Dendritic cell treated with granulocyte-macrophage colony-stimulating factor and Interleukin-4, amounts not matched to agents 40 ng/mL and 50 ng/mL, for 4 days (primary cell): ENCODE data around the gene PCDHB3.
"Not testable (repeated sequence)": the region's sequence is repeated elsewhere in the genome, so short reads cannot be mapped to it uniquely, and the experiment has no call there.

Source experiments
- H3K27ac Mint-ChIP-seq: one replicate; pipeline ENCODE4 v1.8.0; 2022; ENCODE audit warnings: mild to moderate bottlenecking, mixed read lengths
- H3K27me3 Mint-ChIP-seq: one replicate; pipeline ENCODE4 v1.8.0; 2022; ENCODE audit warnings: mild to moderate bottlenecking, mixed read lengths
- H3K36me3 Mint-ChIP-seq: one replicate; pipeline ENCODE4 v1.8.0; 2022; ENCODE audit warnings: low read depth, mixed read lengths
- H3K4me1 Mint-ChIP-seq: one replicate; pipeline ENCODE4 v1.8.0; 2022; ENCODE audit warnings: low read depth, mixed read lengths
- H3K4me3 Mint-ChIP-seq: one replicate; pipeline ENCODE4 v1.8.0; 2022; ENCODE audit warnings: mild to moderate bottlenecking, moderate library complexity, mixed read lengths
- H3K9me3 Mint-ChIP-seq: one replicate; pipeline ENCODE4 v1.8.0; 2022; ENCODE audit warnings: mixed read lengths
- intact Hi-C: fragments of 100-400 bp; cut with micrococcal nuclease; formaldehyde crosslinking; loops from one replicate; pipeline ENCODE4 v1.15.0; 2022

PCDHB3 gene

GRCh38 chr5:141100243-141100805 lies at the start of gene PCDHB3:
TSS of gene PCDHB3 (plus strand) at chr5:141100473. CDS start at chr5:141100650, 177 bp downstream.
- Mint-ChIP-seq H3K4me1 (no peaks in the 10 kb centered on the region), H3K9me3 (peaks cover 44% of the 10 kb centered on the region), H3K27ac (no peak within 1 kb of the TSS), H3K4me3 (no peak within 1 kb of the TSS), H3K27me3 (peaks cover 10% of the 10 kb centered on the region), H3K36me3 (no peaks in the 10 kb centered on the region)
- intact Hi-C loops, result no loop called here

GRCh38 chr5:141050622-141051520 lies 49.4 kb upstream of the PCDHB3 start, which contains the start of gene PCDHB1:
TSS of gene PCDHB1 (plus strand) at chr5:141051374. CDS start at chr5:141051471, 97 bp downstream.
- Mint-ChIP-seq H3K36me3 (no peaks in the 10 kb centered on the region), H3K4me3 (no peak within 1 kb of the TSS), H3K27me3 (peaks cover 18% of the 10 kb centered on the region), H3K4me1 (no peaks in the 10 kb centered on the region), H3K27ac (no peak within 1 kb of the TSS), H3K9me3 (peaks cover 53% of the 10 kb centered on the region)
- intact Hi-C loops, result no loop called here

DNA sequence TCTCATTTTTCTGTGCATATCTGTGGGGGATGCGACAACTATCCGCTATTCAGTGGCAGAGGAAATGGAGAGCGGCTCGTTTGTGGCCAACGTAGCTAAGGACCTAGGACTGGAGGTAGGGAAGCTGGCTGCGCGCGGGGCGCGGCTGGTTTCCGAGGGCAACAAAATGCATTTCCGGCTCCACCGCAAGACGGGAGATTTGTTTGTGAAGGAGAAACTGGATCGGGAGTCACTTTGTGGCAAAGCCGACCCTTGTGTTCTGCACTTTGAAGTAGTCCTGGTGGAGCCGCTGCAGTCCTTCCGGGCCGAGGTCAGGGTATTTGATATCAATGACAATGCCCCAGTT lies 48.8 kb upstream of the PCDHB3 start:
- intact Hi-C loops, result no loop called here
- H3K4me3 Mint-ChIP-seq, result no peak overlapping the region
- peaks cover 18% of the 10 kb centered on the region for H3K27me3 Mint-ChIP-seq
- H3K27ac Mint-ChIP-seq, result no peak overlapping the region
- no peaks in the 10 kb centered on the region for H3K36me3 Mint-ChIP-seq
- H3K9me3 Mint-ChIP-seq, result peaks cover 53% of the 10 kb centered on the region
- no peaks in the 10 kb centered on the region for H3K4me1 Mint-ChIP-seq

DNA sequence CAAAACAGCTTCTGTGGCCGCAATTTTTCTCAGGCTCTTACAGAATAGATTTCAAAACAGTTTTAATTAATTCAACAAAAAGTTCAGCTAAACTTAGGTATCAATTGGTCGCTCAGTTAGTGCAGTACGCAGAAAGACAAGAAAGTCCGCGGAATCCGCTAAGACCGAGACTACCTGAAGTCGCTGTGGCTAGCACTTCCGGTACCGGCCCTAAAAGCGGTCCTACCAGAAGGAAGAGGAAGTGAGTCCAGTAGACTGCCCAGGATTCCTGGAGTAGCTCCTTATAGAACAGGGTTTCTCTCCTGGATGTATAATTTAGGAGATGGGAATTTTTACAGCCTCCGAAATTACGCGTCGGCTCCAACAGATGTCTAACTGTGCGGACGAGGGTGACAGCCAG lies 22.4 kb upstream of the PCDHB3 start:
- no peaks in the 10 kb centered on the region for H3K36me3 Mint-ChIP-seq
- intact Hi-C loops, result no loop called here
- peaks cover 42% of the 10 kb centered on the region for H3K9me3 Mint-ChIP-seq
- H3K4me3 Mint-ChIP-seq, result no peak overlapping the region
- H3K4me1 Mint-ChIP-seq, result no peaks in the 10 kb centered on the region
- H3K27me3 Mint-ChIP-seq, result peaks cover 7% of the 10 kb centered on the region
- H3K27ac Mint-ChIP-seq, result no peak overlapping the region

DNA sequence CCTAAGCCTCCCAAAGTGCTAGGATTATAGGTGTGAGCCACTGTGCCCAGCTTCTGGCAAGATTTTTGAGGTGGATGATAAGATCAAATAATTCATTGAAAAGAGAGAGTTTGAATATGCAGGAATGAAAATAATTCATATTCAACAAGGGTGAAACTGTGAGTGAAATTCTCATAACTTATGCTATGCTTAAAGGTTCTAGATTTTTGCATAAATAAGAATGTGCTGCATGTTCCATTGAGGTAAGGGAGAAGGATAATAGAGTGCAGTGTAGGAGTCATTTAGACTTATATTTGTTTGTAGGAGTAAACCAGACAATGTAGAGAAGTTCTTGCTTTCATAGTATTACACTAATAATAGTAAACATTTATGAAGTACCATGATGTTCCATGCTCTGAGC lies 18.0 kb upstream of the PCDHB3 start:
- peaks cover 14% of the 10 kb centered on the region for H3K27me3 Mint-ChIP-seq
- intact Hi-C loops, result no loop called here
- peaks cover 46% of the 10 kb centered on the region for H3K9me3 Mint-ChIP-seq
- no peak overlapping the region for H3K27ac Mint-ChIP-seq
- no peak overlapping the region for H3K4me3 Mint-ChIP-seq
- H3K36me3 Mint-ChIP-seq, result no peaks in the 10 kb centered on the region
- no peaks in the 10 kb centered on the region for H3K4me1 Mint-ChIP-seq

DNA sequence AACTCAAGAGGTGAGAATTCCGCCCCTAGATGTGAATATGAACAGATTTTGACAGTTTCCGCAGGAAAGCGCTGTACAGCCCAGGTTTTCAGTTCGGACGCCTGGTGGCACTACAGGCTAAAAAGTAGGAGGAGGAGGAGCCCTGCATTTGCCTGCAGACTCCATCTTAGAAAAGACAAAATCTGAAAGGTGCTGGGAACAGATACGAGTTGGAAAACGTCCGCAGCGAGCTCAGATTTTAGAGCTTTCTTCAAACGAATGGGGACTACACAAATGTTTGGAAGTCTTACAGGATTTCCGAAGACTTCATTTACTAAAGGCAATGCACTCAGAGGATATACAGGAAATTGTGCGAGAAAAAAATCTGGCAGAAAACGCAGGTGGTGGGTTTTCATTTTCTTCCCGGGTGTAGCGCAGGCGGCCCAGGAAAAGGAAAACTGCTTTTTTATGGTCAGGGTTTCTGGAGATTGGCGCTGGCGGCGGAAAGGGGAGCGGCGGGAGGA lies 15.7 kb upstream of the PCDHB3 start:
- Mint-ChIP-seq H3K9me3 (peaks cover 38% of the 10 kb centered on the region), H3K4me1 (no peaks in the 10 kb centered on the region), H3K4me3 (no peak overlapping the region), H3K36me3 (no peaks in the 10 kb centered on the region), H3K27ac (no peak overlapping the region), H3K27me3 (peaks cover 10% of the 10 kb centered on the region)
- intact Hi-C loops, result no loop called here

DNA sequence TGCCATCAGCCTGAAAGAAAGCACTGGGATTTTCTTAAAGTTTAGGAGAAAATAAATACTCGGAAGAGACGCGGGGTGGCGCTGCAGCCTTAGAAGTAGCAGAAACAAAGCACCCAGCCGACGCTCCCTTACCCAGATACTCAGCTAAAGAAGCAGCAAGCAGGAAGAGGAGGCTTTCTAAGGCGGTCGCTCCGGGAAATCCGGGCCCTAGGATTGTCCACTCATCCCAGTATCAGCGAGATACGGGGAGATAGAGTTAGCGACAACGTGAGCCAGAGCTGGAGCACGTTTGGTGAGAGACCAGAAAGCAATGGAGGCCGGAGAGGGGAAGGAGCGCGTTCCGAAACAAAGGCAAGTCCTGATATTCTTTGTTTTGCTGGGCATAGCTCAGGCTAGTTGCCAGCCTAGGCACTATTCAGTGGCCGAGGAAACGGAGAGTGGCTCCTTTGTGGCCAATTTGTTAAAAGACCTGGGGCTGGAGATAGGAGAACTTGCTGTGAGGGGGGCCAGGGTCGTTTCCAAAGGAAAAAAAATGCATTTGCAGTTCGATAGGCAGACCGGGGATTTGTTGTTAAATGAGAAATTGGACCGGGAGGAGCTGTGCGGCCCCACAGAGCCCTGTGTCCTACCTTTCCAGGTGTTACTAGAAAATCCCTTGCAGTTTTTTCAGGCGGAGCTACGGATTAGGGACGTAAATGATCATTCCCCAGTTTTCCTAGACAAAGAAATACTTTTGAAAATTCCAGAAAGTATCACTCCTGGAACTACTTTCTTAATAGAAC lies 5.6 kb upstream of the PCDHB3 start, which contains the start of gene PCDHB2:
PCDHB2 (plus strand) TSS at position 135 of the 782 bp plus-strand sequence; CDS start at position 311, 176 bp downstream.
- no peaks in the 10 kb centered on the region for H3K36me3 Mint-ChIP-seq
- H3K27me3 Mint-ChIP-seq, result peaks cover 21% of the 10 kb centered on the region
- H3K4me3 Mint-ChIP-seq, result no peak within 1 kb of the TSS
- H3K27ac Mint-ChIP-seq, result no peak within 1 kb of the TSS
- intact Hi-C loops, result no loop called here
- H3K9me3 Mint-ChIP-seq, result peaks cover 50% of the 10 kb centered on the region
- no peaks in the 10 kb centered on the region for H3K4me1 Mint-ChIP-seq

DNA sequence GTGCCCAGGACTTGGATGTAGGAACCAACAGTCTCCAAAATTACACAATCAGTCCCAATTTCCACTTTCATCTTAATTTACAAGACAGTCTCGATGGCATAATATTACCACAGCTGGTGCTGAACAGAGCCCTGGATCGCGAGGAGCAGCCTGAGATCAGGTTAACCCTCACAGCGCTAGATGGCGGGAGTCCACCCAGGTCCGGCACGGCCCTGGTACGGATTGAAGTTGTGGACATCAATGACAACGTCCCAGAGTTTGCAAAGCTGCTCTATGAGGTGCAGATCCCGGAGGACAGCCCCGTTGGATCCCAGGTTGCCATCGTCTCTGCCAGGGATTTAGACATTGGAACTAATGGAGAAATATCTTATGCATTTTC lies 5.0 kb upstream of the PCDHB3 start:
- intact Hi-C loops, result no loop called here

DNA sequence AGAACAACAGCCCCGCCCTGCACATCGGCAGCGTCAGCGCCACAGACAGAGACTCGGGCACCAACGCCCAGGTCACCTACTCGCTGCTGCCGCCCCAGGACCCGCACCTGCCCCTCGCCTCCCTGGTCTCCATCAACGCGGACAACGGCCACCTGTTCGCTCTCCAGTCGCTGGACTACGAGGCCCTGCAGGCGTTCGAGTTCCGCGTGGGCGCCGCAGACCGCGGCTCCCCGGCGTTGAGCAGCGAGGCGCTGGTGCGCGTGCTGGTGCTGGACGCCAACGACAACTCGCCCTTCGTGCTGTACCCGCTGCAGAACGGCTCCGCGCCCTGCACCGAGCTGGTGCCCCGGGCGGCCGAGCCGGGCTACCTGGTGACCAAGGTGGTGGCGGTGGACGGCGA lies 4.1 kb upstream of the PCDHB3 start:
- intact Hi-C loops, result not testable (repeated sequence)
- H3K9me3 Mint-ChIP-seq, result peaks cover 66% of the 10 kb centered on the region

More for the DNA sequence above, 5.0 kb upstream of the PCDHB3 start:
- Mint-ChIP-seq H3K9me3 (peaks cover 56% of the 10 kb centered on the region), H3K36me3 (no peaks in the 10 kb centered on the region), H3K4me1 (no peaks in the 10 kb centered on the region), H3K27me3 (peaks cover 21% of the 10 kb centered on the region), H3K27ac (no peak overlapping the region), H3K4me3 (no peak overlapping the region)

DNA sequence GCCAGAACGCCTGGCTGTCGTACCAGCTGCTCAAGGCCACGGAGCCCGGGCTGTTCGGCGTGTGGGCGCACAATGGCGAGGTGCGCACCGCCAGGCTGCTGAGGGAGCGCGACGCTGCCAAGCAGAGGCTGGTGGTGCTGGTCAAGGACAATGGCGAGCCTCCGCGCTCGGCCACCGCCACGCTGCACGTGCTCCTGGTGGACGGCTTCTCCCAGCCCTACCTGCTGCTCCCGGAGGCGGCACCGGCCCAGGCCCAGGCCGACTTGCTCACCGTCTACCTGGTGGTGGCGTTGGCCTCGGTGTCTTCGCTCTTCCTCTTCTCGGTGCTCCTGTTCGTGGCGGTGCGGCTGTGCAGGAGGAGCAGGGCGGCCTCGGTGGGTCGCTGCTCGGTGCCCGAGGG lies 3.7 kb upstream of the PCDHB3 start:
- intact Hi-C loops, H3K4me1 Mint-ChIP-seq, H3K36me3 Mint-ChIP-seq, H3K4me3 Mint-ChIP-seq, H3K27ac Mint-ChIP-seq: not testable (repeated sequence)
- Mint-ChIP-seq H3K27me3 (peaks cover 21% of the 10 kb centered on the region), H3K9me3 (peaks cover 70% of the 10 kb centered on the region)

More for the DNA sequence above, 4.1 kb upstream of the PCDHB3 start:
- H3K27ac Mint-ChIP-seq, H3K4me1 Mint-ChIP-seq, H3K36me3 Mint-ChIP-seq, H3K4me3 Mint-ChIP-seq: not testable (repeated sequence)
- peaks cover 21% of the 10 kb centered on the region for H3K27me3 Mint-ChIP-seq

DNA sequence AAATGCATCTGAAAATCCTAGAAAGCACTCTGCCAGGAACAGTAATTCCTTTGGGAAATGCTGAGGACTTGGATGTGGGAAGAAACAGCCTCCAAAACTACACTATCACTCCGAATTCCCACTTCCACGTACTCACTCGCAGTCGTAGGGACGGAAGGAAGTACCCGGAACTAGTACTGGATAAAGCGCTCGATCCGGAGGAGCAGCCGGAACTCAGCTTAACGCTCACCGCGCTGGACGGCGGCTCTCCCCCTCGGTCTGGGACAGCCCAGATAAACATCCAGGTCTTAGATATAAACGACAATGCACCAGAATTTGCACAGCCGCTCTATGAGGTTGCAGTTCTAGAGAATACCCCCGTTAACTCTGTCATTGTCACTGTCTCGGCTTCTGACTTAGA lies 786 bp downstream of the PCDHB3 start:
- no peaks in the 10 kb centered on the region for H3K36me3 Mint-ChIP-seq
- intact Hi-C loops, result no loop called here
- no peak overlapping the region for H3K27ac Mint-ChIP-seq
- H3K27me3 Mint-ChIP-seq, result peaks cover 6% of the 10 kb centered on the region
- H3K9me3 Mint-ChIP-seq, result peaks cover 37% of the 10 kb centered on the region
- H3K4me3 Mint-ChIP-seq, result no peak overlapping the region
- H3K4me1 Mint-ChIP-seq, result no peaks in the 10 kb centered on the region

- peaks cover 37% of the 10 kb centered on the region for H3K9me3 Mint-ChIP-seq
- H3K27ac Mint-ChIP-seq, H3K27me3 Mint-ChIP-seq, H3K4me1 Mint-ChIP-seq, intact Hi-C loops, H3K4me3 Mint-ChIP-seq, H3K36me3 Mint-ChIP-seq: not testable (repeated sequence)
These were observed 1.8 kb downstream of the PCDHB3 start for GRCh38 chr5:141102070-141102469.

- H3K4me1 Mint-ChIP-seq, result not testable (repeated sequence)
These were observed 2.2 kb downstream of the PCDHB3 start for GRCh38 chr5:141102471-141102870.

GRCh38 chr5:141105350-141105749 lies 5.1 kb downstream of the PCDHB3 start:
- H3K9me3 Mint-ChIP-seq, result peaks cover 48% of the 10 kb centered on the region
- intact Hi-C loops, result no loop called here
- no peak overlapping the region for H3K27ac Mint-ChIP-seq
- H3K27me3 Mint-ChIP-seq, result peaks cover 2% of the 10 kb centered on the region
- no peaks in the 10 kb centered on the region for H3K4me1 Mint-ChIP-seq
- no peak overlapping the region for H3K4me3 Mint-ChIP-seq
- H3K36me3 Mint-ChIP-seq, result no peaks in the 10 kb centered on the region

More at GRCh38 chr5:141102471-141102870, 2.2 kb downstream of the PCDHB3 start:
- intact Hi-C loops, H3K4me3 Mint-ChIP-seq, H3K36me3 Mint-ChIP-seq, H3K27me3 Mint-ChIP-seq, H3K27ac Mint-ChIP-seq: not testable (repeated sequence)
- H3K9me3 Mint-ChIP-seq, result peaks cover 41% of the 10 kb centered on the region
